ENCODE data around the gene SUFU. TPM values are rescaled to one million over a fixed set of nuclear protein-coding genes. Genes with fewer than 3 reads are reported as not detected.

SUFU gene
- total and polyA plus RNA-seq, 9 donors: 4.6 to 19.1 (median 14.2) TPM

- Histone ChIP-seq H3K4me3 (no peak overlapping the region), H3K4me1 (ENCODE audit: insufficient read depth) (peaks cover 5% of the 10 kb centered on the region), H3K27me3 (no peaks in the 10 kb centered on the region), H3K27ac (no peak overlapping the region), H3K36me3 (no peaks in the 10 kb centered on the region), H3K9me3 (no peaks in the 10 kb centered on the region)
- no peak for TF ChIP-seq CTCF (IDR thresholded peaks at IDR 0.05)
- TF ChIP-seq POLR2A (IDR thresholded peaks at IDR 0.05): no peak
- no peak for TF ChIP-seq EP300 (IDR thresholded peaks at IDR 0.05)
- peak in 2 of 5 donors; percentile 42 to 45 for DNase-seq
- intact Hi-C loops (cut with DNase I): loop anchor here in 3 of 4 donors (5.0 to 10.0 kb wide), 3 partner anchors 77 to 209 kb away; partner anchors contain the start of genes ARL3 (in 1 of the 3) and SFXN2 (in 1 of the 3)
- 63 to 70% (median 66%) methylated on average over 10 of the region's 10 CpGs for whole genome bisulfite sequencing, 3 donors
These were observed 1.8 kb downstream of the SUFU start for GRCh38 chr10:102505462-102506115.

- TF ChIP-seq EP300 (IDR thresholded peaks at IDR 0.05) (no peak), CTCF (IDR thresholded peaks at IDR 0.05) (no peak), POLR2A (IDR thresholded peaks at IDR 0.05) (no peak)
- intact Hi-C loops (cut with DNase I): loop anchor here in 3 of 4 donors (5.0 to 10.0 kb wide), 3 partner anchors 75 to 207 kb away; partner anchors contain the start of genes ARL3 (in 1 of the 3) and SFXN2 (in 1 of the 3)
- Histone ChIP-seq H3K4me3 (no peak overlapping the region), H3K27me3 (no peaks in the 10 kb centered on the region), H3K27ac (no peak overlapping the region), H3K4me1 (ENCODE audit: insufficient read depth) (peaks cover 2% of the 10 kb centered on the region), H3K9me3 (no peaks in the 10 kb centered on the region), H3K36me3 (no peaks in the 10 kb centered on the region)
- no peak for DNase-seq
- WGBS, 3 donors: 80 to 86% (median 83%) methylated on average over 3 of the region's 3 CpGs
These were observed 3.7 kb downstream of the SUFU start for GRCh38 chr10:102507521-102507920.

GRCh38 chr10:102508506-102508905 is 4.7 kb downstream of the SUFU start:
- no peak overlapping the region for H3K4me3 ChIP-seq
- no peaks in the 10 kb centered on the region for H3K36me3 ChIP-seq
- peaks cover 2% of the 10 kb centered on the region for H3K4me1 ChIP-seq (ENCODE audit: insufficient read depth)
- TF ChIP-seq POLR2A (IDR thresholded peaks at IDR 0.05) (no peak), CTCF (IDR thresholded peaks at IDR 0.05) (no peak)
- DNase-seq: no peak
- H3K27ac ChIP-seq: no peak overlapping the region
- H3K27me3 ChIP-seq: no peaks in the 10 kb centered on the region
- intact Hi-C loops (cut with DNase I): loop anchor here in 3 of 4 donors (5.0 to 10.0 kb wide), 3 partner anchors 74 to 206 kb away; partner anchors contain the start of genes ARL3 (in 1 of the 3) and SFXN2 (in 1 of the 3)
- 83 to 96% (median 92%) methylated on average over 1 of the region's 1 CpG for WGBS, 3 donors
- no peaks in the 10 kb centered on the region for H3K9me3 ChIP-seq

- no peak for TF ChIP-seq EP300 (IDR thresholded peaks at IDR 0.05)
- no peak for TF ChIP-seq CTCF (IDR thresholded peaks at IDR 0.05)
- TF ChIP-seq POLR2A (IDR thresholded peaks at IDR 0.05): no peak
- intact Hi-C loops (cut with DNase I): loop anchor here in 3 of 4 donors (5.0 to 10.0 kb wide), 3 partner anchors 73 to 205 kb away; partner anchors contain the start of genes ARL3 (in 1 of the 3) and SFXN2 (in 1 of the 3)
- WGBS, 3 donors: 38 to 71% (median 47%) methylated on average over 2 of the region's 2 CpGs
- Histone ChIP-seq H3K4me3 (no peak overlapping the region), H3K27me3 (no peaks in the 10 kb centered on the region), H3K9me3 (no peaks in the 10 kb centered on the region), H3K4me1 (ENCODE audit: insufficient read depth) (peaks cover 2% of the 10 kb centered on the region), H3K36me3 (no peaks in the 10 kb centered on the region), H3K27ac (no peak overlapping the region)
- no peak for DNase-seq
These were observed 5.6 kb downstream of the SUFU start for GRCh38 chr10:102509387-102509786.
